GM12864 (cell line): ENCODE results near the gene NIT1.
A peak's percentile ranks its signal among the peaks of the same experiment; 100 is the strongest.

ENCODE experiments used
- DNase-seq: peaks from one replicate; pipeline ENCODE4 v3.0.0-alpha.2; 2011; ENCODE audit warnings: low read depth
- H3K4me3 ChIP-seq: 2 replicates; pipeline ENCODE4 v1.5.1; 2011; ENCODE audit warnings: mild to moderate bottlenecking, low read depth, low read length, control low read depth
- TF ChIP-seq, protein P1 (sequence below): IDR thresholded peaks from 2 replicates; pipeline ENCODE4 v1.5.1; 2011; ENCODE audit warnings: low read depth, mild to moderate bottlenecking, moderate library complexity, low read length, control low read depth, inconsistent platforms; ENCODE audit errors: missing control alignments

Gene NIT1

GRCh38 chr1:161122967-161123366 is 5.1 kb downstream of the NIT1 start:
- no peak for DNase-seq
- TF ChIP-seq, protein P1, sequence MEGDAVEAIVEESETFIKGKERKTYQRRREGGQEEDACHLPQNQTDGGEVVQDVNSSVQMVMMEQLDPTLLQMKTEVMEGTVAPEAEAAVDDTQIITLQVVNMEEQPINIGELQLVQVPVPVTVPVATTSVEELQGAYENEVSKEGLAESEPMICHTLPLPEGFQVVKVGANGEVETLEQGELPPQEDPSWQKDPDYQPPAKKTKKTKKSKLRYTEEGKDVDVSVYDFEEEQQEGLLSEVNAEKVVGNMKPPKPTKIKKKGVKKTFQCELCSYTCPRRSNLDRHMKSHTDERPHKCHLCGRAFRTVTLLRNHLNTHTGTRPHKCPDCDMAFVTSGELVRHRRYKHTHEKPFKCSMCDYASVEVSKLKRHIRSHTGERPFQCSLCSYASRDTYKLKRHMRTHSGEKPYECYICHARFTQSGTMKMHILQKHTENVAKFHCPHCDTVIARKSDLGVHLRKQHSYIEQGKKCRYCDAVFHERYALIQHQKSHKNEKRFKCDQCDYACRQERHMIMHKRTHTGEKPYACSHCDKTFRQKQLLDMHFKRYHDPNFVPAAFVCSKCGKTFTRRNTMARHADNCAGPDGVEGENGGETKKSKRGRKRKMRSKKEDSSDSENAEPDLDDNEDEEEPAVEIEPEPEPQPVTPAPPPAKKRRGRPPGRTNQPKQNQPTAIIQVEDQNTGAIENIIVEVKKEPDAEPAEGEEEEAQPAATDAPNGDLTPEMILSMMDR = no peak
- no peak overlapping the region for H3K4me3 ChIP-seq

DNA sequence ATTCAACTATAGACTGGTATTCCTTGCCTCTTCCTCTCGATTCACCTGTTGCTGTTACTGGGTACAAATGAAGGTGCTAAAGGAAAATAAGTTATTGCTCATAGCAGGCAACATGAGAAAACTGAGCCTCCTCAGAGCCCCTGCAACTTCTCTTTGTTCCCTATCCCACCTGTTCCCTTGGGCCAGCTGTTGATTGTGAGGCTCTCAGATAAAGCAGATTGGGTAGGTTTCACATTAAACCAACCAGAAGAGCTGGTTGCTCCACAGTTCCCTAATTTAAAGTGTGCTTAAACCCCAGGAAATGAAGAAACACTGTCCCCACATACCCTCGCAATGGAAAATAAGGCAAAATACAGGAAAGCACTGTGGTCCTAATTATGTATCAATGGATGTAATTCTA is 9.7 kb downstream of the NIT1 start:
- no peak overlapping the region for H3K4me3 ChIP-seq
- DNase-seq = no peak

GRCh38 chr1:161128591-161129420 is 10.9 kb downstream of the NIT1 start:
- no peak for DNase-seq
- TF ChIP-seq, protein P1 = no peak
- no peak overlapping the region for H3K4me3 ChIP-seq

More for the DNA sequence above, 9.7 kb downstream of the NIT1 start:
- TF ChIP-seq, protein P1 = no peak

DNA sequence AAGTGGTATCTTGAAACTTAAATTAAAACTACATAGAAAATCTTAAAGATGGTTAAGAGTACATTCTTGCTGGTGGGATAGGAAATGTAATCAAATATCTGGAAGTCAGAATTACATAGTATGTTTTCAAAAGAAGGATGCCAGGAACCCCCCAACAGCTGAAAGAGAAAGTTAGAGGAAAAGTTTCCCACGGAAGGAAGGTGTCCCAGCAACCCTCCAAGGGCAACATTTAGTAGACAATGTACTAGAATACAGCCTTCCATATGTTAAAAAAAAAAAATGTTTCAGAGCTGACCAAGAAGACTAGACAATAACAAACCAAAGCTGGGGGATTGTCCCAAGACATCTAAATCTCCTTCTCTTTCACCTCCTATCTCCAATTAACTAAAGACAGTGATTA is 12.4 kb downstream of the NIT1 start:
- H3K4me3 ChIP-seq = no peak overlapping the region
- TF ChIP-seq, protein P1 = no peak
- DNase-seq = no peak

- TF ChIP-seq, protein P1 = no peak
- peak overlapping the region; percentile 90 for H3K4me3 ChIP-seq
- no peak for DNase-seq
These were observed 13.9 kb downstream of the NIT1 start for GRCh38 chr1:161131523-161132409.

DNA sequence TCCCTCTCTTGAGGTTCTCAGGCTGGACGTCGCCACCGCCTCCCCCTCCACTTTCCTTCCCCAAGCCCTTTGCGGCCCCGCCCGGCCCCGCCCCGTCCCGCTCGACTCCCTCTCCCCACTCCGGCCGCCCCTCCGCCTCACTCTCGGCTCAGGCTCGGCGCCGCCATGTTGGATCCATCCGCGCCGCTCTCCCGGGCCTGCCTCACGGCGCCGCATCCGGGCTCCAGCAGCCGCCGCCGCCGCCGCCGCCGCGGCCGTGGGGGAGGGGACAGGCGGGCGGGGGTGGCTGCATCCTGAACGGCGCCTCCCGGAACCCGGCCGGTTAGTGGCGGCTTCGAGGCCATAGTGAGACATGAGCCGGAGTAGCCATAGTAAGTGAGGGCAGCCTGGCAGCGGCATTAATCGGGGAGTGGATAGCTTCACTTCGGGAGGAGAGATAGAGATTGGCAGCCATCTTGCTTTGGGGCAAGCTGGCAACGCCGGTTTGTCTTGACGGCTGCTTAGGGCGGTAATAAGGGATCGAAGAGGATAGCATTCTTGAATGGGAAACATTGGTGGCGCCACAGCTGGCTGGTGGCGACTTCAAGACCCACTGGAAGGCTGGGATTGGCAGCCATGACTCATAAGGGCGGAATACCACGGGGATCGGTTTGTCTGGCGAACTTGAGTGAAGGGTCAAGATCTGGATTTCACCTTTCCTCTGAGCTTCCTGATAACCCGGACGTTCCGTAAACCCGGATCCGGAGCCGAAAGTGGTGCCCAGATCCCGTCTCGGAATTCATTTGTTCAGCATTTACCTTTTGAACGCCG is 14.7 kb downstream of the NIT1 start, which contains the start of gene DEDD:
DEDD (minus strand) TSS at position 258 of the 810 bp plus-strand sequence. CDS start 8,205 bp downstream, outside the sequence.
- TF ChIP-seq, protein P1 = no peak
- DNase-seq = peak; percentile 91
- peak within 1 kb of the TSS; percentile 90 for H3K4me3 ChIP-seq
